Skin epidermis (tissue), 12 donors: ENCODE results near the gene KCNA2.

ENCODE experiments used
- H3K27ac ChIP-seq, 21 experiments: fragments of 200-600 bp; sonication (generic) in 11 of 21; one replicate each; pipeline ENCODE4 v1.5.0; 2020; ENCODE audit warnings: mild to moderate bottlenecking in 3 of 21, inconsistent platforms in 2 of 21, moderate library complexity in 2 of 21
- H3K4me3 ChIP-seq, 7 experiments: fragments of 200-600 bp; sonication (generic) in 2 of 7; one replicate each; pipeline ENCODE4 v1.5.0; 2020; ENCODE audit warnings: inconsistent platforms in 2 of 7, mild to moderate bottlenecking in 2 of 7, moderate library complexity in 1 of 7

KCNA2 gene

DNA sequence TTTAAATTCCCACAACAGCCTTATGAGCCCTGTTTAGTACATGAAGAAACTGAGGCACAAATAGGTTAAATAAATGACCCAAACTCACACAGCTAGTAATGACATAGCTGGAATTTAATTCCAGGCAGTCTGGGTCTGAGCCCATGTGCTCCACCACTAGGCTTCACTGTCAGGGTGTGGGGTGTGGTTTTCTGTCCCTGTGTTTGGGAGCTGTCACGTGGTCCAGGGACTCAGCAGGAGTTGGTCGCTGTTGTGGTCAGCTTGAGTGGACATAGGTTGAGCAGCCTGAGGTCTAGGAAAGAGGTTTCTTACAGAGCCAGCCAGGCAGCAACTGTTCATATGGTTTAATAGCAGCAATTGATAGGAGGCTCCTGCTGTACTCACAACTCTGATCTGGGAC, 59.1 kb downstream of the KCNA2 start:
- H3K27ac ChIP-seq: no peak overlapping the region
- no peak overlapping the region for H3K4me3 ChIP-seq

GRCh38 chr1:110545492-110545891, 60.7 kb downstream of the KCNA2 start:
- Histone ChIP-seq H3K4me3 (no peak overlapping the region), H3K27ac (no peak overlapping the region)

- Histone ChIP-seq H3K4me3 (no peak overlapping the region), H3K27ac (no peak overlapping the region)
Measured at GRCh38 chr1:110544753-110545152, 61.4 kb downstream of the KCNA2 start.
